Muscle layer of colon (tissue), 2 donors: ENCODE measurements around the gene GSDME.
"Not testable (repeated sequence)": the region's sequence is repeated elsewhere in the genome, so short reads cannot be mapped to it uniquely, and the experiment has no call there.

Experiments
- H3K27ac ChIP-seq: one replicate; pipeline ENCODE4 v1.7.0; 2013; ENCODE audit warnings: low read depth, mild to moderate bottlenecking, low read length, moderate library complexity
- H3K27me3 ChIP-seq, 2 donors: one replicate each; pipeline ENCODE4 v1.7.0; 2013; ENCODE audit warnings: low read length in 2 of 2, mild to moderate bottlenecking in 2 of 2; ENCODE audit not compliant: insufficient read depth in 2 of 2, control insufficient read depth in 1 of 2
- H3K36me3 ChIP-seq: one replicate; pipeline ENCODE4 v1.7.0; 2013; ENCODE audit warnings: mild to moderate bottlenecking, low read length; ENCODE audit not compliant: insufficient read depth
- H3K4me1 ChIP-seq: one replicate; pipeline ENCODE4 v1.7.0; 2013; ENCODE audit warnings: mild to moderate bottlenecking, low read length; ENCODE audit not compliant: insufficient read depth
- H3K4me3 ChIP-seq, 2 donors: one replicate each; pipeline ENCODE4 v1.7.0; 2013; ENCODE audit warnings: low read length in 2 of 2, low read depth in 1 of 2, mild to moderate bottlenecking in 1 of 2, moderate library complexity in 1 of 2
- H3K9ac ChIP-seq: one replicate; pipeline ENCODE4 v1.7.0; 2013; ENCODE audit warnings: low read length
- H3K9me3 ChIP-seq: one replicate; pipeline ENCODE4 v1.7.0; 2013; ENCODE audit warnings: mild to moderate bottlenecking, low read length
- donor health status: abdominal sarcoma.
- donor health status: Adenocarcinoma of cecum.

GSDME gene

DNA sequence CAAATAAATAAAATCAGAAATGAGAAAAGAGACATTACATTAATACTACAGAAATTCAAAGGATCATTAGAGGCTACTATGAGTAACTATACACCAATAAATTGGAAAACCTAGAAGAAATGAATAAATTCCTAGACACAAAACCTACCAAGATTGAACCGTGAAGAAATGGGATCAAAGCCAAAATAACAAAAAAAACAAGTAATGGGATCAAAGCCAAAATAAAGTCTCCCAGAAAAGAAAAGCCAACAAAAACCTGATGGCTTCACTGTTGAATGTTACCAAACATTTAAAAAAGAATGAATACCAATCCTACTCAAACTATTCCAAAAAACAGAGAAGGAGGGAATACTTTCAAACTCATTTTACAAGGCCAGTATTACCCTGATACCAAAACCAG is 20.0 kb downstream of the GSDME start:
- Histone ChIP-seq H3K4me3 (no peak overlapping the region), H3K9me3 (no peaks in the 10 kb centered on the region), H3K27ac (no peak overlapping the region), H3K27me3 (no peaks in the 10 kb centered on the region), H3K36me3 (no peaks in the 10 kb centered on the region), H3K4me1 (peaks cover 13% of the 10 kb centered on the region), H3K9ac (no peak overlapping the region)

DNA sequence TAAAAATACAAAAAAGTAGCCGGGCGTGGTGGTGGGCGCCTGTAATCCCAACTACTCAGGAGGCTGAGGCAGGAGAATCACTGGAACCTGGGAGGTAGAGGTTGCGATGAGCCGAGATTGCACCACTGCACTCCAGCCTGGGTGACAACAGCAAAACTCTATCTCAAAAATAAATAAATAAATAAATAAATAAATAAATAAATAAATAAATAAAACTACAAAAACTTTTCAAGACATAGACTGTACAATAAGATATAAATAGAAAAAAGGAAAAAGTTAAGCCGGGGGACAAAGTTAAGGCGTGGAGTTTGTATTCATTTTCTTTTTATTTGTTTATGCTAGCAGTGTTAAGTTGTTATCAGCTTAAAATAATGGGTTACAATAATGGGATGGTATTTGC is 21.7 kb downstream of the GSDME start:
- not testable (repeated sequence) for H3K9me3 ChIP-seq, H3K36me3 ChIP-seq, H3K27ac ChIP-seq, H3K9ac ChIP-seq, H3K27me3 ChIP-seq, H3K4me3 ChIP-seq
- peaks cover 13% of the 10 kb centered on the region for H3K4me1 ChIP-seq

DNA sequence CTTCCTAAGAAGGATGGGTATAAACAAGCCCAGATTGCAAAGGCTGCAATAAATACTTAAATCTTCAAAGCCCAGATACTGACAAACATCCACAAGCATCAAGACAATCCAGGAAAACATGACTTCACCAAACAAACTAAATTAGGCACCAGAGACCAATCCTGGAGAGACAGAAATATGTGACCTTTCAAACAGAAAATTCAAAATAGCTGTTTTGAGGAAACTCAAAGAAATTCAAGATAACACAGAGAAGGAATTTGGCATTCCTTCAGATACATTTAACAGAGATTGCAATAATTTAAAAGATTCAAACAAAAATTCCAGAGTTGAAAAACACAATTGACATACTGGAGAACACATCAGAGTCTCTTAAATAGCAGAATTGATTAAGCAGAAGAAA is 23.0 kb downstream of the GSDME start:
- Histone ChIP-seq H3K9me3 (no peaks in the 10 kb centered on the region), H3K27me3 (no peaks in the 10 kb centered on the region), H3K36me3 (no peaks in the 10 kb centered on the region), H3K4me3 (no peak overlapping the region), H3K9ac (no peak overlapping the region), H3K4me1 (peaks cover 13% of the 10 kb centered on the region), H3K27ac (no peak overlapping the region)

DNA sequence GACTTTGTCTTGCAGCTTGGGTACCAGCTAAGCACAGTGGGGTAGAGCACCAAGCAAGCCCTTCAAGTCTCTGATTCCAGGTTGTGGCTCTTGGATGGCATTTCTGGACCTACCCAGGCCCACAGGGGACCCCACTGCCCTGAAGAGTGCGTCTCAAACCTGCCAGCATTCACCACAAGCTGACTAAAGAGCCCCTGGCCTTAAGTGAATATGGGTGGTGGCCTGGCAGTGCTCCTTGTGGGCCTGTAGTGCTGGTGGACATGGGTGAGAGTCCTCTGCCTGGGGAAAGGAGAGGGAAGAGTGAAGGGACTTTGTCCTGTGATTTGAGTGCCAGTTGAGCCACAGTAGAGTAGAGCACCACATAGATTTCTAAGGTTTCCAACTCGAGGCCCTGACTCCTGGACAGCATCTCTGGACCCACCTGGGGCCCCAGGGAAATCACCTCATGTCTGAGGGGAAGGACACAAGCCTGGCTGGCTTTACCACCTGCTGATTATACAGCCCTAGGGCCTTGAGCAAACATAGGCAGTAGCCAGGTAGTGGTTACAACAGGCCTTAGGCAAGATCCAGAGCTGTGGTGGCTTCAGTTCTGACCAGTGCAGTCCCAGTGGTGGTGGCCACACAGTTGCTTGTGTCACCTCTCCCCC is 23.7 kb downstream of the GSDME start:
- Histone ChIP-seq H3K36me3 (no peaks in the 10 kb centered on the region), H3K4me1 (peaks cover 13% of the 10 kb centered on the region), H3K27ac (no peak overlapping the region)

DNA sequence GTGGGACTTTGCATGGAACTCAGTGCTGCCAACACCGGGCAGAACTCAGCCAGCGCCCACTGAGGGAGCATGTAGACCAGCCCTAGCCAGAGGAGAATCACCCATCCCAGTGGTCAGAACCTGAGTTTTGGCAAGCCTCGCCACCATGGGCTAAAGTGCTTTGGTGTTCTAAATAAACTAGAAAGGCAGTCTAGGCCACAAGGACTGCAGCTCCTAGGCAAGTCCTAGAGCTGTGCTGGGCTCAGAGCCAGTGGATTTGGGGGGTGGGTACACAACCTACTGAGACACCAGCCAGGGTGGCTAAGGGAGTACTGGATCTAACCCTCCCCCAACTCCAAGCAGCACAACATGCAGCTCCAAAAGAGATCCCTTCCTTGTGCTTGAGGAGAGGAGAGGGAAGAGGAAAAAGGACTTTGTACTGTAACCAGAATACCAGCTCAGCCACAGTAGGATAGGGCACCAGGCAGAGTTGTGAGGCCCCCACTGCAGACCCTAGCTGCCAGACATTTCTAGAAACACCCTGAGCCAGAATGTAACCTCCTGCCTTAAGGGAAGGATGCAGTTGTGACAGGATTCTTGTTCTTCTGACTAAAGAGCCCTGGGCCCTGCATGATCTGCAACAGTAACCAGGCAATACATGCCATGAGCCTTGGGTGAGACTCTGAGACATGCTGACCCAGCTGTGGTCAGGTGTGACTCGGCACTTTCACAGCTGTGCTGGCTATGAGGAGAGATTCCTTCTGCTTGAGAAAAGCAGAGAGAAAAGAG is 24.4 kb downstream of the GSDME start:
- H3K9me3 ChIP-seq: no peaks in the 10 kb centered on the region

More for the DNA sequence above, 23.7 kb downstream of the GSDME start:
- Histone ChIP-seq H3K4me3 (no peak overlapping the region), H3K27me3 (no peaks in the 10 kb centered on the region), H3K9me3 (no peaks in the 10 kb centered on the region), H3K9ac (no peak overlapping the region)

DNA sequence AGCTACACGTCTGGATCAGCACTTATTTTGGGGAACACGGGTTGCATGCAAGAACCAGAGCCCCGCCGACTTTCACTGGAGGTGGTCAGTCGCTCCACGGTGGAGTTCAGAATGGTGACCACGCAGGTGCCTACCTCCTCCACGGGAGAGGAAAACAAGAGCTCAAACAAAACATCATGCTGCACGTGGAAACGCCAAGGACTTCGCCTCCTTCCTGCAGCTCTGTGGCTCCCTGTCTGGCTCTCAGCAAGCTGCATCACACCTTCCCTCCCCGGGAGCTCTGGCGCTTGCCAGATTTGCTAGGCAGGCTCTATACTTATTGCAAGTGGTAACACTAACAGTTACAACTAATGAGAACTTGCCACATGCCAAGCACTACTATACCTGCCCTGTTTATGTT is 26.0 kb downstream of the GSDME start:
- Histone ChIP-seq H3K27me3 (no peaks in the 10 kb centered on the region), H3K9me3 (no peaks in the 10 kb centered on the region), H3K27ac (no peak overlapping the region), H3K4me1 (peaks cover 13% of the 10 kb centered on the region), H3K4me3 (no peak overlapping the region), H3K9ac (no peak overlapping the region), H3K36me3 (no peaks in the 10 kb centered on the region)

More for the DNA sequence above, 24.4 kb downstream of the GSDME start:
- Histone ChIP-seq H3K27ac (no peak overlapping the region), H3K36me3 (no peaks in the 10 kb centered on the region), H3K4me3 (no peak overlapping the region), H3K4me1 (peaks cover 13% of the 10 kb centered on the region), H3K27me3 (no peaks in the 10 kb centered on the region), H3K9ac (no peak overlapping the region)

DNA sequence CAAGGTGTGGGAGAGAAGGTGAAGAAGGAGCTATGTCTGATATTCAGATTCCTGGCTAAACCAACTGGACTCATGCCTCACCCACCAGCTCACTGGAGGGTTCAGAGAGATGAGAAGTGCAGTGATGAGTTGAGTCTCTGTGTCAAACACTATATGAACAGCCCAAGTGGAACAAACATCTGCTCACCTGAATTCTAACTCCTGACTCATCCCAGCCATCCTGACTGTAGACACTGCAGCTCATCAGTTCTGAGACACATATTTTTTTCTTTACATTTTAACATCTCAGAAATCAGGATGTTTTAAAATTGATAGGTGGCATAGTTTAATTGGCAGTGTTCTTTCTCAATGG is 27.3 kb downstream of the GSDME start:
- Histone ChIP-seq H3K4me3 (no peak overlapping the region), H3K36me3 (no peaks in the 10 kb centered on the region), H3K27ac (no peak overlapping the region), H3K4me1 (peaks cover 9% of the 10 kb centered on the region), H3K9me3 (no peaks in the 10 kb centered on the region), H3K27me3 (no peaks in the 10 kb centered on the region), H3K9ac (no peak overlapping the region)

DNA sequence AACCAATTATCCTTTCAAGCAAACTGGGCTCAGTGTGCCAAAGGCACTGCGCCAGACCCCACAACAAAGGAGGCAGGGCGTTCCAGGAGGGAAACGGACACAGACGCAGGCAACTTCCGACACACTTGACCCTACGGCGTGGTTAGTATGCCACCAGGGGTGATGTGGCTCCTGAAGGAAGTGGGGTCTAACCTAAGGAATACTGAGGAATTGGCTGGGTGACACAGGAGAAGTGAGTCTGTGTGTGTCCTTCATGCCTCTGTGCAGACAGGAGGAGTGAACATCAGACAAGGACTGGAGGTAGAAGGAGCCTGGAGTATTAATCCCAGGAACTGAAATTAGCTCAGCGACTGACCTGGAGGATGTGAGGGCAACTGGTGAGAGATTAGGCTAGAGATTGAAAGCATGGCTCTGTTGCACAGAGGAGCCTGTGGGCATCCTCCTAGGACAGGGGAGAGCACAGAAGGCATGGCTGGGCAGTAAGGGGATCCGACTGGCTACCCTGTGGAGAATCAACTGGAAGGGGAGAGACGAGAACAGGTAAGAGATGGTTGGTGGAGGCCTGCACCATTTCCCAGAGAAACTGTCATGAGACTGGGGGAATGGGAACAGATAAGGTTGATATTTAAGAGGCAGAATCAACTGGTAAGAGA is 27.8 kb downstream of the GSDME start:
- H3K36me3 ChIP-seq: no peaks in the 10 kb centered on the region
- no peak overlapping the region for H3K9ac ChIP-seq
- H3K4me1 ChIP-seq: peaks cover 6% of the 10 kb centered on the region
- no peak overlapping the region for H3K4me3 ChIP-seq
- H3K9me3 ChIP-seq: no peaks in the 10 kb centered on the region
- H3K27ac ChIP-seq: no peak overlapping the region
- H3K27me3 ChIP-seq: no peaks in the 10 kb centered on the region

DNA sequence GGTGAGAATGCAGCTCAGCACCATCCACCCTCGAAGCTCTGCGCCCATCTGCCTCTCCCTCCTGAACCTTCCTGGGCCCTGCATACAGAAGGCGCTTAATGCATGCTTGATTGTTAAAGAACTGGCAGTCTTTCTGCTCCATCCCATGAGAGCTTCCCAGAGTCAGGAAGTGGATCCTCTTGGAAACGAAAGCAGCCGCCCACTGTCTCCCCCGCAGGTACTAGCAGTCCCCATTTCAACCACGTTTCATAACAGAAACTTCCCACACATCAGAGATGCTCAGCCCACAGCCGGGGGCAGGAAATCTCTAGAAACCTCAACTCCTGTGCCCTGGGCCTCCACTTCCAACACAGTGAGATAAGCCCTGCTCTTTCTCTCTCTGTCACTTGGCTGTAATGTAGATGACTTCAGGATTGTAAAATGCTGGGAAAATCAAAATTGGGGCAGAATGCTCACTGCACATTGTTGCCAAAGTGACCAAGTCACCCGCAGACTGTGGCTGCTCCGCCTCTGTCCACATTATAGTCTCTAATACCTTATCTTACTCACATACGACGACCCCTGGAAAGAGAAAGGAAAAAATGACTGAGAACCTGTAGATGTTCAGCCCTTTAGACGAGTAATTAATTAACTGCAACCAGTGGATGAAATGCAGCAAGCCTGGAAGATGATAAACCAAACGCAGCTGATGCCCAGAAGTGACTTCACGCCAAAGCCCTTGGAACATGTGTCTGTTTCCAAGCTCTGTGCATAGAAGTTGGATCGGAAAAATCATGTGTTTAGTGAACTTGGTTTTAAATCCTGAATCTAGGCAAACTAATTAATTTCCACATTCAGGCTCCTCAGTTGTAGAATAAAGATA is 28.5 kb downstream of the GSDME start:
- Histone ChIP-seq H3K4me1 (peaks cover 6% of the 10 kb centered on the region), H3K4me3 (no peak overlapping the region), H3K9me3 (no peaks in the 10 kb centered on the region), H3K36me3 (no peaks in the 10 kb centered on the region), H3K27ac (no peak overlapping the region), H3K27me3 (no peaks in the 10 kb centered on the region), H3K9ac (no peak overlapping the region)

DNA sequence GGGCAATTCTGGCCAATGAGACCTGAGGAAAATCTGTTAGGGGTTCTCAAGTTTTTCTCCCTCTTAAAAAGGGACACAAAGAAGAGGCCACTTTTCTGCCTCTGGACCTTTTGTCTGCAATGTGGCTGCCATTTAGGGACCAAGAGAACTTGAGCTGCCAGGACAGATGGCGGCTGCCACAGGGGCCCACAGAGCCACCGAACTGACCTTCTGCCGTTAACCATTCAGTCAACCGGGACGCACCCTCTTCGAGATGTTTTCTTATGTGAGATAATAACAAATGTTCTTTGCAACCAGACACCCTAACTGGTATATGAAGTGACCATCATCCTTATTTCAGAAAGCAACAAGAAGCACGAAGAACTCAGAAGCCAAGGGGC is 29.2 kb downstream of the GSDME start:
- H3K36me3 ChIP-seq: no peaks in the 10 kb centered on the region
- peaks cover 2% of the 10 kb centered on the region for H3K4me1 ChIP-seq
- no peak overlapping the region for H3K4me3 ChIP-seq
- H3K9ac ChIP-seq: no peak overlapping the region
- no peaks in the 10 kb centered on the region for H3K27me3 ChIP-seq
- no peaks in the 10 kb centered on the region for H3K9me3 ChIP-seq
- no peak overlapping the region for H3K27ac ChIP-seq
